DND-41 (cell line): ENCODE measurements around the gene EIF2B2.

ENCODE experiments used
- EZH2 ChIP-seq: IDR thresholded peaks from 3 replicates; pipeline ENCODE4 v1.6.1; 2012; ENCODE audit warnings: borderline replicate concordance, low read depth, mild to moderate bottlenecking, moderate library complexity, low read length, inconsistent platforms; ENCODE audit not compliant: severe bottlenecking
- TF ChIP-seq, protein P1 (sequence below): IDR thresholded peaks from 2 replicates; pipeline ENCODE4 v1.5.1; 2012; ENCODE audit warnings: borderline replicate concordance, low read length, moderate library complexity, mild to moderate bottlenecking; ENCODE audit not compliant: poor library complexity, severe bottlenecking; ENCODE audit errors: extremely low read depth

- TF ChIP-seq, protein P1, sequence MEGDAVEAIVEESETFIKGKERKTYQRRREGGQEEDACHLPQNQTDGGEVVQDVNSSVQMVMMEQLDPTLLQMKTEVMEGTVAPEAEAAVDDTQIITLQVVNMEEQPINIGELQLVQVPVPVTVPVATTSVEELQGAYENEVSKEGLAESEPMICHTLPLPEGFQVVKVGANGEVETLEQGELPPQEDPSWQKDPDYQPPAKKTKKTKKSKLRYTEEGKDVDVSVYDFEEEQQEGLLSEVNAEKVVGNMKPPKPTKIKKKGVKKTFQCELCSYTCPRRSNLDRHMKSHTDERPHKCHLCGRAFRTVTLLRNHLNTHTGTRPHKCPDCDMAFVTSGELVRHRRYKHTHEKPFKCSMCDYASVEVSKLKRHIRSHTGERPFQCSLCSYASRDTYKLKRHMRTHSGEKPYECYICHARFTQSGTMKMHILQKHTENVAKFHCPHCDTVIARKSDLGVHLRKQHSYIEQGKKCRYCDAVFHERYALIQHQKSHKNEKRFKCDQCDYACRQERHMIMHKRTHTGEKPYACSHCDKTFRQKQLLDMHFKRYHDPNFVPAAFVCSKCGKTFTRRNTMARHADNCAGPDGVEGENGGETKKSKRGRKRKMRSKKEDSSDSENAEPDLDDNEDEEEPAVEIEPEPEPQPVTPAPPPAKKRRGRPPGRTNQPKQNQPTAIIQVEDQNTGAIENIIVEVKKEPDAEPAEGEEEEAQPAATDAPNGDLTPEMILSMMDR, result no peak
- TF ChIP-seq EZH2, result no peak
Observed at GRCh38 chr14:75044752-75045151, 42.0 kb downstream of the EIF2B2 start.
